Middle frontal gyrus (tissue), 1 donor: ENCODE measurements around the gene MED26.
"Not testable (repeated sequence)": the region's sequence is repeated elsewhere in the genome, so short reads cannot be mapped to it uniquely, and the experiment has no call there.

Experiments used
- DNase-seq: peaks from one replicate; pipeline ENCODE4 v3.0.0-alpha.2; 2015; ENCODE audit warnings: low spot score; ENCODE audit errors: extremely low spot score

MED26 gene

DNA sequence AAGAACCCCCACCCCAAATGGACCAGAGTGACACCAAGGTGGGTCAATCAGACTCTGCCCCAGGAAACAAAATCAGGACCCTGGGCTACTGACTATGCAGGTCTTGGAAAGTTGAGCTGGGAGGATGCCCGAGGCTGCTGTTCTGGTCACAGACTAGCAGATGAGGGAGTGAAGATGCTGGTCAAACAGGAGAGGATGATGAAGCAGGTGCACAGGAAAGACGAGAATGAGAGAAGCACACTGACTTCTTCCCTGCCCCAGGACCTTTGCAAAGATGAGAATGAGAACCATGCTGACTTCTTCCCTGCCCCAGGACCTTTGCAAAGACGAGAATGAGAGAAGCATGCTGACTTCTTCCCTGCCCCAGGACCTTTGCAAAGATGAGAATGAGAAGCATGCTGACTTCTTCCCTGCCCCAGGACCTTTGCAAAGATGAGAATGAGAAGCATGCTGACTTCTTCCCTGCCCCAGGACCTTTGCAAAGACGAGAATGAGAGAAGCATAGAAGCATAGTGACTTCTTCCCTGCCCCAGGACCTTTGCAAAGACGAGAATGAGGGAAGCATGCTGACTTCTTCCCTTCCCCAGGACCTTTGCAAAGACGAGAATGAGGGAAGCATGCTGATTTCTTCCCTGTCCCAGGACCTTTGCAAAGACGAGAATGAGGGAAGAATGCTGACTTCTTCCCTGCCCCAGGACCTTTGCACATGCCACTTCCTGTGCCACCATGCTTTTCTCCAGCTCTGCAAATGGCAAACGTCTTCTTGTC lies 23.6 kb upstream of the MED26 start:
- DNase-seq: not testable (repeated sequence)

DNA sequence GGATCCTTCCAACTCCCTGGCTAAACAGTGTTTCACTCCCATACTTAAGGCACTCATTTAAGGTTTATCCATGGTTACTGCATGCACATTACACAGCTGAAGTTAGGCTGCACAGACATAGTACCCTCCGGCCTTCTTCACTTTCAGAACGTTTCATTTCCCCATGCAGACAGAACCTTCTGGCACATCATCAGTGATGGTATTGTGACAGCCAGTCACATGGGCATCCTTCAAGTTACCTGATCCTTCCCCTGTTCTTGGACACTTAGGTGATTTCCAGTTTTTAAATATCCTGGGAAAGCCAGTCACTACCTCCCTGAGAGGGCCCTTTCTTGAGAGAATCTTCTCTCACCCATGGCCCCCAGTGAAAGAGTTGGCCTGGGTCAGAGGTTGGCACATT lies 22.8 kb upstream of the MED26 start:
- no peak for DNase-seq

DNA sequence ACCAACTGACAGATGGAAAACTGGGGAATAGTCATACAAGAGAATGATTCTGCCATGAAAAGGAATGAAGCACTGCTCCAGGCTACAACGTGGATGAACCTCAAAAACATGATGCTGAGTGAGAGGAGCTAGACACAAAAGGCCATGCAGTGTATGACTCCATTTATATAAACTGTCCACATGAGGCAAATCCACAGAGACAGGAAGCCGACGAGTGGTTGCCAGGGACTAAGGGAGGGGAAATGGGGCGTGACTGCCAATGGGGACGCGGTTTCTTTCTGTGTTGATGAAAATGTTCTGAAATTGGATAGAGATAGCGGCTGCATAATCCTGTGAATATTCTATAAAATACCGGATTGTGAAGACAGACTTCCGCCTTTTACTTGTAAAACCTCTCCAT lies 21.7 kb upstream of the MED26 start:
- DNase-seq: no peak

DNA sequence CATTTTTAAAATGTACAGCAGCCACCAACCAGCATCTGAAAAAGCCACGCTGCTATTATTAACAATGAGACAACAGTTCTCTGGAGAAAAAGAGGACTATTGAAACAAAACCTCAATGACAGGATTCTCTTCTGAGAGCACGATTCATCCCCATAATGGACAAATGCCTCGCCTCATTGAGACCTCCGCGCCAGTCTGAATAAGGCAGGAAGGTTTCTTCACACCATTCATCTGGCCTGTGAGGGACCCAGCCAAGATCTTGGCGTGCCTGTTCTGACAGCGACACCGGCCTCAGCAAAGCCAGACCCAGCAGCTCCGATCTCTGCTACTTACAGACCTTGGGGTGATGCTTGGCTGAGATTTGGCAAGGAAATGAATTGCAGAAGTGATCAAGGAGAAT lies 17.1 kb upstream of the MED26 start:
- DNase-seq: peak; percentile 50

DNA sequence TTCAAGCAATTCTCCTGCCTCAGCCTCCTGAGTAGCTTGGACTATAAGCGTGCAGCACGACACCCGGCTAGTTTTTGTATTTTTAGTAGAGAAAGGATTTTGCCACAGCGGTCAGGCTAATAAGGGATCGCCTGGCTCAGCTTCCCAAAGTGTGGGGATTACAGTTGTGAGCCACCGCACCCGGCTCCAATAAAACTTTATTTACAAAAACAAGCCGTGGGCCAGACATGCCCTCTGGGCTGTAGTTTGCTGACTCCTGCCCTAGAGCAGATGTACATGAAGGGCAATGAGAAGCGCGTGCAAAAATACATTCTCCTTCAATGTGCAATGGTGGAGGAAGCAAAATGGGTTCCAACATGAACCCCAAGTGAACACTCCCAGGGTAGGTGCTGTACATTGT lies 13.7 kb upstream of the MED26 start:
- DNase-seq: no peak

DNA sequence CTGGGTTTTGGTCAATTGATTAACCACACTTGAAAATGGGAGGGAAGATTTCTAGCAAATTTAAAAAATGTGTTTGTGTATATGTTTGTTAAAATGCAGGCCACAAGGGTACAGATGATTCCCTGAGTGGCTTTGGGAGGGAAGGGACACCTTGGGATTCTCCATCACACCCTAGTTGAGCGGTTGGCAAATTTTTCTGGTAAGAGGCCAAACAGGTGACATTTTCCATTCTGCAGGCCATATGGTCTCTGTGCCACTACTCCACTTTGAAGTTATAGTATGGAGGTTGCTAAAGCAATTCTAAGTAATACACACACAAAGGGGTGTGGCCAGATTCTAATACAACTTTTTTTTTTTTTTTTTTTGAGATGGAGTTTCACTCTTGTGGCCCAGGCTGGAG lies 12.9 kb upstream of the MED26 start:
- no peak for DNase-seq

DNA sequence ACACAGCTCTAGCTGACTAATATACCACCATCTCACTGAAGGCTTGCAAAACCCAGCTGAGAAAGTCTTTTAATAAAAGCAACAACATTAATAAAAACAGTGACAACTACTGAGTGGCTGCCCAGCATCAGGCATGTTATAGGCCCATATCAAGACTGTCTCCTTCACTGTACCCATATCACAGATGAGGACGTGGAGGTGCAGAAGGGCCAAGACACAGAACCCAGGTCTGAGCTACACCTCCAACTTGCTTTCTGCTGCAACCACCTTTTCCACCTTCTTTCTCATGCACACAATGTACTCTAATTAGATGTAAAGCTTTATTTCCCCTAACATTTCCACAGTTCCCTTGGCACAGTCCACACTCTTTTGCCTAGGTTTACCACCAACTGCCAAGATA lies 10.7 kb upstream of the MED26 start:
- DNase-seq: no peak

DNA sequence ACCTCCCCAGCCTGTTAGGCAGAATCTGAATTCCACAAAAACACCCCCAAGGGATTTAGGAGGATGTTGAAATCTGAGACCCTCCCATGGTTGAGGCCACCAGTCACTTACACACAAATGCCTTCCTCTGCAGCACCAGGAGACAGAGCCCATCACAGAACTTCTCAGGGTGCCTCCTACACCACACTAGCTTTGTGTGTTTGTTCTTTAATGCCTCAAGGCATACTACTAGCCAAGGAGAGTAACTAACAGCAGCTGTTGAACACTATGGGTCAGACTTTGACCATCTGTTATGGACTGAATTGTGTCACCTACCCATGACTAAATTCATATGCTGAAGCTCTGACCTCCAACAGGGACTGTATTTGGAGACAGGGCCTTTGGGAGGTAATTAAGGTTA lies 9.5 kb upstream of the MED26 start:
- no peak for DNase-seq

DNA sequence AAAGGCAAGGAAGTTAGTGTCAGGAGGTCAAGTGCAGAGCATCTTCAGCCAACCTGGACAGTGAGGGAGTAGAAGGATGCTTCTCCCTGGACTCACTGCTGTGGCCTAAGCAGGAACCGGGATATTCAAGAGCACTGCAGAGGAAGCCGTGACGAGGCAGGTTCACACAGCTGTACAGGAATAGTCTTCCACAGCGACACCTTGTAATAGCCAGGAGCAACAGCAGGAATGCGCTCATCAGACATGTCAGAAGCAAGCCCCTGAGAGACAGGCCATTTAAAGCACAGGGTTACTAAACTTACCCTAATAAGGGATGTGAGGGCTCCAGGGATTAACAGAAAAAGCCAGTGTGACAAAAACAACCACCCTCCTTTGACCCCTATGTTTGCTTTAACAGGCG lies 3.5 kb upstream of the MED26 start:
- DNase-seq: no peak

DNA sequence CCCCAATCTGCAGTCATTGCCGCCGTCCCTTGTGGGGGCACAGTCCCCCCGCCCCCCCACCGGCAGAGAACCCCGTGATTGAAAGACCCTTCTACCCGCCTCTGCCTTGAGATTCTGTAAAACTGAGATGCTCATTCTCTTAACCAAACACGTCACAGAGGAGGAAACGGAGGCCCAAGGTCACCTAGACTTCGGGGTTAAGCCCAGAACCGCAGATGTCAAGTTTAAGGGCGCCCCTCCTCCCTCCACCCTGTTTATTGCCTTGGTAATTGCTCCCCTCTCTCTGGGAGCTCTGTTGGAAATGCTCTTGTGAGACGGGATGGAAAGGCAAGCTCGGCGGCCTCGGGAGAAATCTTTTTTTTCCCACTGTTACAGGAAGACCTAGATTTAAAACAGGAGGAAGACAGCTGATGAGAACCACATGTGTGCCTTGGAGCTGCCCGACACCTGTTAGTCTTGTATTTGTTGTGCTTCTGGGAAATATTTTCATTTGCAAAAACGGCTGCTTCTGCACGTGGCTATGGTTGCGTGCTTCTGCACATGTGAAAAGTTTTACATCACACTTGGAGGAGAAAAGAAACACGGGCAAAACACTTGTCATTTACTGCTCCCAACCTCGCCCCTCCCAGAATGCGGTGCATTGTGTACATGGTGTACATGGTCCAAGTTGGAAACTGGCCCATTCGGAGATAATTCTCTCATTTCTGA lies 1.1 kb upstream of the MED26 start:
- no peak for DNase-seq

DNA sequence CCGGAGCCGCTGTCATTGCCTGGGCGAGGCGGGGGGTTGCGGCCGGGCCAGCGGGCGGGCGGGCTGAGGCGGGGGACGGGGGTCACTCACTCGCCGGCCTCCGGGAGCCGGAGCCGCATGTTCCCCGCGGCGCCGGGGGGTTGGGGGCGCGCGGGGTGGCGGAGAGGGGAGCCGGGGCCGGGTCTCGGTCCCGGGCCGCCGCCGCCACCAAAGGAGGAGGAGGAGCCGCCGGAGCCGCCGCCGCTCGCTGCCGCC lies 149 bp downstream of the MED26 start:
- DNase-seq: no peak

DNA sequence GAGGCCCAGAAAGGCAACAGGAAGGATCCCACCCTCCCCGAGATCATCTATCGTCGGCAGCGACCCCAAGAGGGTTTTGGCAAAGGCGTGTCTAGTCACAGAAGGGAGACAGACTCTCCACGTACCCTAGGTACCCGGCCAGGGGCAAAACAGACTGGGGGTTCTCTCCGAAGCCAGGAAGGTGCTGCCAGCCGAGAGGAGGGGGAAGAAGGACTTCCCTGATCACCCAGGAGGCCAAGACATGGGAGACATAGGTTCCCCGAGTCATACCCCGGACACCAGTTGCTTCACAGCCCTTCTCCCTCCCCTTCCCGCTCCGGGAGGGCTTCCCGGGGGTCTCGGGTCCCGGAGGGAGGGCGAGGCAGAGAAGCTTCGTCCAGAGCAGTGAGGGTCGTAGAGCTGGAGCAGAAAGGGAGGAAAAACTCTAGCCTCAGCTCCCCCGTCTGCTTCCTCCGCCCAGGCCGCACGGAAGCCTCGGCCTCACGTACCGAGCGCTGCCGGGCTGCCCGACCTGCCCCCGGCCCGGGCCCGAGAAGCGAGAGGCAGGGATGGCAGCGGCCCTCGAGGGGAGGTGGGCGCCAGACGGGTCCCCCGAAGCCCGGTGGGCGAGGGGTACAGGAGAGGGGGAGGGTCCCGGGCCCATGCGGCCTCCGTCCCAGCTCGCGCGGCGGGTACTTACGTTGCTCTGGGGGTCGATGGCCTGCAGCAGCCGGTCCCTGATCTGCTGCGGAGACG lies 644 bp downstream of the MED26 start:
- DNase-seq: no peak

DNA sequence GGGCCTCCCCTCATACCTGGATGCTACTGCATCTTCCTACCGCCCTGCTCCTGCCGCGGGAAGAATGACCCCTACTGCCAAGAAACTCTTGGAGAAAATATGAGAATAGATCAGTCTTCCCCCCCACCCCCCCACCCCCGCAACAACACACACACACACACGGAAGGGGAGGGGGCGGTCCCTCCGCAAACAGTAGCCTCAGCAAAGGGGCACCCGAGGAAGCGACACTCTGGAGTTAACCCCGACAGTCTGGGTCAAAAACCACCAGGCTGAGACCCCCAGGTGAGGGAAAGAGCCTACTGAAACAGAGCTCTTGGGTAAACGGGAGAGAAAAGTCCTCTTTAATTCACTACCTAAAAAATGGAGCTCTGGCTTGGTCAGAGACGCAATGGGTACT lies 1.2 kb downstream of the MED26 start:
- no peak for DNase-seq

DNA sequence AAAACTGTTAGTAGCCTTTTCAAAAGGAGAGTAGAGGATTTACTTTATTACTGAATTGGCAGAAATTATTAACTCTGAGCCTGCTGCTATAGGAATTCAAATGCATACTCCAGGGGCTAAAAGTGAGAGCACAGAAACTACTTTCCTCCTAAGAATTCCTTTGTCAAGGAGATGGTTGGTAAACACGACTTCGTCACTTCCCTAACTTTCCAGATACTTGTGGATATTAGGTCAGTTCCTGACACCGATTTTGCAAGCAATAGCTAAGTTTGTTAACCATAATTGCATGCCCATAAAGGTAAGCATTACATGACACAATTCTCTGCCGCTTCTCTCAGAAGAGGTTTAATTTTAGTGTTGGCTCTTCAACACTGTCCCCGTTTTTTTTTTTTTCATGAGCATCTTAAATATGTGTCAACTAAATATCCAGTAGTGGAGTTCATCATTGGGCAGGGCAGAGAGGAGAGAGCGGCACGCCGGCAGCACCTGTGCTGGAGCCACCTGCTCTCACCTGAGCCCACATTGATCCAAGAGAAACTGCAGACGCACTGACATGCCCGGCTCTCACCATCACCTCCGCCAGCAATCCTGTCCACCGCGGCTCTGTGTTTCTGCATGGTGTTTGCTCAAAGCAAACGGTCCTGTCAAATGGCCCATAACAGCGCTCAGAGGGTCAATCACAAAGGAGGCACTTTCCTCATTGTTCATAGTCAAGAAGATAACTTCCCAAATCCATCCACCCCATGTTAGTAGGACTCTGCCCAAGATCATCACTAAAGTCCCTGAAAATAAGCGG lies 2.6 kb downstream of the MED26 start:
- no peak for DNase-seq

DNA sequence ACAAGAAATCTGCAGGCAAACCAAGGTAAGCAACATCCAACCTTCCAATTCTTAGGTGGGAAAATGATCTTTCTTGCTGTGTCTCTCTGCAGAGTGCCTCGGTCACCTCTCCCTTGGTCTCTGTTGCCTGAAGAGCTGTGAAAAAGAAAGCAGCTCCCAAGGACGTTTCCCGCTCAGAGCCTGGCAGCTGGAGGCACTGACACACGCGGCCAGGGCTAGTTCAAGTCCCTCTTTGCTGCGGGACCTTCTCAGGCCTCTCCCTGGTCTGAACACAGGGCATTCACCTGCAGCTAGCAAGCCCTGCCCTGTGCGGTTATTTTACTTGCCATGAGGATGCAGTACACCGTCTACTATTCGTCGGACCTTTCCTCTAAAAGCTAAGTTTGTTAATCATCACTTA lies 3.8 kb downstream of the MED26 start:
- no peak for DNase-seq

DNA sequence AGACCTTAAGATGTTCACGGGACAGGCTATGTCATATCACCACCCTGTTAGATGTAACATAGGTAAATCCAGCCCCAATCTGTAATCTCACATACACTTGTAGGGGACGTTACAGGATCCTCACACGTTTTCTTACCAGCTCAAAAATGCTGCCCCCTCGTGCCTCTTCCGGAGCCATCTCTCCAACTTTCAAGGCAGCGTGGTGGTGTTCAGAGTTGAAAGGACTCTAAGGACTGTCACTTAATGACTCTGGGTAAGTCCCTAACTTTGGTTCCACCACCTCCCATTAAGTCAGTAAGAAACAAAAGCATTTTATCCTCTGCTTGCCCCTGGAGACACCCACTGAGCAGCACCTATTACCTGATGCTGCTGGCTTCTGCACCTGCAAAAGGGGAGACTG lies 4.4 kb downstream of the MED26 start:
- no peak for DNase-seq

DNA sequence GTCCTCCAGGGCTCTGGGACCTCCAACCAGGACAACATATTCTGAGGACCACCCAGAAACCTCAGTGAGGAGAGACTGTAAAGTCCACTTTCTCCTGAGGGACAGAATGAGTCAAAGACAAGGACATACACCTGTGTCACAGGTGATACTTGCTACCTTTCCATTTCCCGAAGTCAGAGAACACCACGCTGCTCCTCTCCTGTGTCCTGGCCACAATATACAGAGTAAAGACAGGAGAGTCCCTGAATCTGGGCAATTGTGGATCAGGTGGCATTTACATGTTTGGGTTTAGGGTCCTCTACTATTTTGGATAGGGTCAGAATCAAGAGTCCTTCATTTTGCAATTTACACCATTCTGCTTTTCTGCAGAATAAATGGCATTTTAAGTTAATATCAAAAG lies 4.9 kb downstream of the MED26 start:
- DNase-seq: no peak

DNA sequence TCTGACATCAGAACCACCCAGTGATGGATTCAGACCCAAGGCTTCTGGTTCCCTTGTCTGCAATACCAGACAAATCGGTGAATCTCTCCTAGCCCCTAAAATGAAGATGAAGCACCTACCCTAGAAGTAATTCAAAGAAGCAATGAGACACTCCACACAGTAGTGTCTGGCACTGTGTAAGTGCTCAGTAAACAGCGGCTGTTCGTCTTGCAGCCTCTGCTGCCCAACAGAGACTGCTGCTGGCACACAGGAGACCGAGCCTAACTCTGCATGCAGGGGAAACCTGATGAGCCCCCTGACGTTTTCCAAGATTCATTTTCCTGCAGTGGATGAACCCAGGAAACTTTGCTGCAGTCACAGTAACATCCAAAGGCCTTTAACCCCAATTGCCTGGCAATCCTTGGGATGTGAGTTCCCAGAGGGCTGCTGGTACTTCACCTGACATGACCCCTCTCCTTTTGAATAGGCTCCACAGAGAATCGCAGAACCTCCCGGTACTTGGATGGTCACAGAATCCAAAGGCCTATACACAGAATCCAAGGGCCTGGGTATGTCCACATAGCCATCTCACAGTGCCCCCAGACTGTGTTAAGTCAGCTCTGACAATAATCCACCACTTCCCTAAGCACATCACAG lies 6.7 kb downstream of the MED26 start:
- DNase-seq: no peak

DNA sequence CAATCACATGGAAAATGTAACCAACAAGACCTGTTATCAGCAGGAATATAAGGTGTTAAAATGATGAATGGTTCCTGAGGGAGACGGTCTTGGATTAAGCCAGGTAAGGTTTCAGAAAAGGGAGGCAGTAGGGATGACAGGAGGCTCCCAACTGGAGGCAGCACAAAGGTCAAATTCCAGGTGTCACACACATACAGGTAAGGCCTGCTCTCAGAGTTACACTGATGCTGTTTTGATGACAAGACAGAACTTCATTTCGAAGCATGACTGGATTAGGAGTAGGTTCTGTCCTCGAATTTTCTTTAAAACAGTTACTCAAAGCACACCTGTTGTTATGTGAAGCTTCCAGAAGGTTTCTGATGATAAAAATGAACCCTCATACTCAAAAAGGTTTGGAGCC lies 7.4 kb downstream of the MED26 start:
- no peak for DNase-seq

DNA sequence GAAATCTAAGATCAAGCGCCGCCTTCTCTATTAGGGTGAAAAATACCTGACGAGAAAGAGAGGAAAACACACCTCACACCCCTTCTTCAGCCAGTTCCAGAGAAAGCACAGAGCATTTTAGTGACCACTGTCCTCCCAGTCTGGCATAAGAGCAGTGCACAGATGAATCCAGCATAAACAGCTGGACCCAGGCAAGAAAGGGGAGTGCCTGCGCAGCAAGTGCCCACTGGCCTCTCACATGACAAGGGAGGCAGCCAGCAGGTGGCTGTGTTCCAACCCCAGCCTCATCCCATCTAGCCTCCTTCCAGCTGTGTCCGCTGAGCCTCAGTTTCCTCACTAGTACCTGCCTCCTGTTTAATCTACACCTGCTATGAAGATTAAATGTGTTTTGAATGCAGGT lies 8.0 kb downstream of the MED26 start:
- no peak for DNase-seq

DNA sequence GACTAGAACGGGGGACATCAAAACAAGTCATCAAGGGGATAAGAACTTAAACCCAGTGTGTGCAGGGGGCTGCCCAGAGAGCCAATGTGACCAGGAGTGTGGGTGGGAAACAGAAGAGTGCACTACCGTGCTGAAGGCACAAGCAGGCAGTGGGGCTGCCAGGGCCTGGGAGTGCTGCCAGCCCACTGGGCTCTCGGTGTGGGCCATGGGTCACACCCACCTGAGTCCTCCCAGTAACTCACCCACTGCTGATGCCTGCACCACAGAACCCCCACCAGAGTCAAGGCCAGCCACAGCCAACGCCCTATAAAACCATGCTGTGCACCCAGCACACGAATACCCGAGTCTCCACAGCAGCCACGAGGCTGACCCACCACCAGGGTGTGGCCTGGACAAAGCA lies 8.5 kb downstream of the MED26 start:
- no peak for DNase-seq

DNA sequence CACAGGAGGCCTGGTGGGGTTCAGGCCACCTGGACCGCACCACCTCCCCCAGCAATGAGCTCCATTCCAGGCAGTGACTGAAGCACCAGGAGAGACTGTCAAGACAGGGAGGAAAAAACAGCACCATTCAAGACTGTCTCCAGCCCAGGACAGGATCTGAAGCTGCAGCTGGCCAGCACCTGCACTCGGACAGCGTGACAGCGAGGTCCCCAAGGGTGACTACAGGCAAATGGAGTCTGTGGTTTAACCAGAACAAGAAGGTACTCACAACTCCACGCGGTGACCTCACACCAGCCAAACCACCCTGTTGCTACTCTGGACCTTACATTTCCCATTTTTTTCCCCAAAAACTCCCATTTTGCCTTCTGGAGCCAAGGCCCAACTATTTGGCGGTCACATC lies 9.8 kb downstream of the MED26 start:
- no peak for DNase-seq
